GM12878 (cell line): ENCODE measurements around the gene SLC1A5. TPM values are rescaled to one million over a fixed set of nuclear protein-coding genes. Genes with fewer than 3 reads are reported as not detected.

Experiments used
- ATAC-seq: fragments of 200-7000 bp; cut with Tn5 transposase; 3 replicates; pipeline ENCODE4 v1.9.1; 2020; ENCODE audit warnings: mild to moderate bottlenecking, moderate library complexity
- BruUV-seq: library from RNA; stranded (reverse); fragments of 400-500 nt; replicated peaks from 2 replicates; lab custom pipeline; 2021; lab: Mats Ljungman, UMichigan
- CTCF ChIA-PET: fragments of 300-600 bp; sonication (Branson Sonifier 250); formaldehyde crosslinking; extraction: SDS; loops from one replicate; lab custom pipeline; 2021; ENCODE audit warnings: inconsistent platforms; lab: Yijun Ruan, JAX
- POLR2A ChIA-PET: fragments of 350-600 bp; formaldehyde crosslinking; extraction: SDS; loops from one replicate; lab custom pipeline; 2021; ENCODE audit warnings: inconsistent platforms; lab: Charles Lee
- RAD21 ChIA-PET: fragments of 300-600 bp; sonication (Branson Sonifier 250); formaldehyde crosslinking; loops from one replicate; lab custom pipeline; 2023; ENCODE audit warnings: antibody characterized with exemption; ENCODE audit not compliant: unreplicated experiment; lab: Charles Lee
- SMC1A ChIA-PET: fragments of 300-600 bp; sonication (Branson Sonifier 250); formaldehyde crosslinking; loops from one replicate; lab custom pipeline; 2023; ENCODE audit not compliant: unreplicated experiment, uncharacterized antibody; lab: Charles Lee
- DNase-seq: peaks from one replicate; pipeline ENCODE4 v3.0.0-alpha.2; 2011; ENCODE audit warnings: low read depth, low spot score
- FAIRE-seq: peaks from 3 replicates; lab custom pipeline; 2011; peaks lifted over from hg19 to GRCh38; lab: Jason Lieb, UNC
- H2AFZ ChIP-seq: 2 replicates; pipeline ENCODE4 v1.6.0; 2011; ENCODE audit warnings: low read depth, low read length, control low read depth; ENCODE audit not compliant: control insufficient read depth
- H3K27ac ChIP-seq: 2 replicates; pipeline ENCODE4 v1.5.1; 2011; ENCODE audit warnings: control low read depth; ENCODE audit not compliant: control insufficient read depth, insufficient read depth
- H3K27me3 ChIP-seq, 2 experiments: replicated peaks in 1 of 2; 2 replicates each; pipeline versions ENCODE4 v1.6.0 to v1.6.1; 2011; ENCODE audit warnings: low read length in 1 of 2; ENCODE audit not compliant: control insufficient read depth in 2 of 2, insufficient read depth in 2 of 2
- H3K36me3 ChIP-seq, 2 experiments: 2 replicates each; pipeline ENCODE4 v1.5.1; 2011; ENCODE audit warnings: low read length in 1 of 2; ENCODE audit not compliant: control insufficient read depth in 2 of 2, insufficient read depth in 2 of 2
- H3K4me1 ChIP-seq: 2 replicates; pipeline ENCODE4 v1.6.1; 2011; ENCODE audit warnings: mild to moderate bottlenecking, low read length, moderate library complexity, mixed read lengths; ENCODE audit not compliant: control insufficient read depth, insufficient read depth
- H3K4me2 ChIP-seq: 2 replicates; pipeline ENCODE4 v1.6.0; 2011; ENCODE audit warnings: control low read depth; ENCODE audit not compliant: control insufficient read depth, insufficient read depth
- H3K4me3 ChIP-seq: fragments of 200-600 bp; sonication (generic); 2 replicates; pipeline ENCODE4 v1.5.1; 2016
- H3K79me2 ChIP-seq: 2 replicates; pipeline ENCODE4 v1.6.0; 2011; ENCODE audit warnings: low read length; ENCODE audit not compliant: control insufficient read depth, insufficient read depth
- H3K9ac ChIP-seq: 2 replicates; pipeline ENCODE4 v1.8.0; 2011; ENCODE audit warnings: low read length, control low read depth, mixed read lengths; ENCODE audit not compliant: control insufficient read depth, insufficient read depth
- H3K9me3 ChIP-seq: replicated peaks from 3 replicates; pipeline ENCODE4 v1.5.1; 2011; ENCODE audit warnings: mild to moderate bottlenecking, low read length; ENCODE audit not compliant: control insufficient read depth, insufficient read depth
- H4K20me1 ChIP-seq: 2 replicates; pipeline ENCODE4 v1.6.0; 2011; ENCODE audit not compliant: control insufficient read depth, insufficient read depth
- CBFB ChIP-seq: IDR thresholded peaks from 2 replicates; pipeline ENCODE4 v1.6.1; 2016; ENCODE audit warnings: antibody characterized with exemption, low read depth
- DPF2 ChIP-seq: fragments of 450-650 bp; IDR thresholded peaks from 2 replicates; pipeline ENCODE4 v1.6.1; 2017; ENCODE audit warnings: mild to moderate bottlenecking
- ELK1 ChIP-seq: IDR thresholded peaks from 2 replicates; pipeline ENCODE4 v1.6.1; 2012; ENCODE audit warnings: low read depth, low read length, improper control_type of control experiment
- ESRRA ChIP-seq: IDR thresholded peaks from 2 replicates; pipeline ENCODE4 v1.6.1; 2012; ENCODE audit warnings: mild to moderate bottlenecking, low read length, improper control_type of control experiment
- ETV6 ChIP-seq, 2 experiments: fragments of 450-650 bp in 1 of 2; IDR thresholded peaks in 1 of 2; conservative IDR thresholded peaks in 1 of 2; 2 replicates each; pipeline ENCODE4 v1.6.1; 2014; ENCODE audit warnings: antibody characterized with exemption in 1 of 2, borderline replicate concordance in 1 of 2, low read depth in 1 of 2, mild to moderate bottlenecking in 1 of 2, moderate library complexity in 1 of 2
- IKZF1 ChIP-seq: fragments of 450-650 bp; conservative IDR thresholded peaks from 2 replicates; pipeline ENCODE4 v1.6.1; 2017; ENCODE audit warnings: antibody characterized with exemption, mild to moderate bottlenecking
- IKZF2 ChIP-seq, 2 experiments: fragments of 450-650 bp; IDR thresholded peaks; 2 replicates each; pipeline ENCODE4 v1.6.1; 2017; ENCODE audit warnings: mild to moderate bottlenecking in 2 of 2, moderate library complexity in 2 of 2
- JUND ChIP-seq: IDR thresholded peaks from 2 replicates; pipeline ENCODE4 v1.6.1; 2012; ENCODE audit warnings: low read depth, mild to moderate bottlenecking, low read length, improper control_type of control experiment, moderate library complexity
- MTA3 ChIP-seq: IDR thresholded peaks from 2 replicates; pipeline ENCODE4 v1.6.1; 2012; ENCODE audit warnings: low read length, inconsistent platforms, borderline replicate concordance
- NFIC ChIP-seq: IDR thresholded peaks from 2 replicates; pipeline ENCODE4 v1.6.1; 2012; ENCODE audit warnings: low read depth, mild to moderate bottlenecking, inconsistent platforms, low read length, moderate library complexity
- NR2C2 ChIP-seq: IDR thresholded peaks from 2 replicates; pipeline ENCODE4 v1.6.1; 2011; ENCODE audit warnings: borderline replicate concordance, low read depth; ENCODE audit not compliant: control insufficient read depth, insufficient read length
- POLR2A ChIP-seq: IDR thresholded peaks from 2 replicates; pipeline ENCODE4 v1.6.1; 2011; ENCODE audit warnings: low read depth, mild to moderate bottlenecking, low read length
- POLR2AphosphoS5 ChIP-seq: IDR thresholded peaks from 2 replicates; pipeline ENCODE4 v1.6.1; 2011; ENCODE audit warnings: mild to moderate bottlenecking, low read length, inconsistent platforms
- POU2F2 ChIP-seq: IDR thresholded peaks from 3 replicates; pipeline ENCODE4 v1.6.1; 2011; ENCODE audit warnings: low read depth, mild to moderate bottlenecking, low read length, borderline replicate concordance
- RBBP5 ChIP-seq: fragments of 200-600 bp; sonication (generic); conservative IDR thresholded peaks from 2 replicates; pipeline ENCODE4 v1.6.1; 2016
- RUNX3 ChIP-seq: IDR thresholded peaks from 2 replicates; pipeline ENCODE4 v1.6.1; 2012; ENCODE audit warnings: low read length, inconsistent platforms
- SMAD5 ChIP-seq: IDR thresholded peaks from 2 replicates; pipeline ENCODE4 v1.6.1; 2016; ENCODE audit warnings: antibody characterized with exemption, low read depth
- TAF1 ChIP-seq: IDR thresholded peaks from 2 replicates; pipeline ENCODE4 v1.6.1; 2011; ENCODE audit warnings: mild to moderate bottlenecking, low read depth, low read length, borderline replicate concordance
- TCF12 ChIP-seq: IDR thresholded peaks from 2 replicates; pipeline ENCODE4 v1.6.1; 2011; ENCODE audit warnings: low read depth, mild to moderate bottlenecking, low read length
- TCF3 ChIP-seq: IDR thresholded peaks from 2 replicates; pipeline ENCODE4 v1.6.1; 2012; ENCODE audit warnings: low read depth, mild to moderate bottlenecking, low read length, borderline replicate concordance; ENCODE audit not compliant: insufficient read depth
- ZZZ3 ChIP-seq: IDR thresholded peaks from 2 replicates; pipeline ENCODE4 v1.6.1; 2011; ENCODE audit warnings: low read depth; ENCODE audit not compliant: control insufficient read depth, insufficient read length
- WGBS: methylation state at CpG from one replicate; pipeline ENCODE4 v1.1.6; 2016; ENCODE audit warnings: low lambda C conversion rate; ENCODE audit not compliant: insufficient replicate concordance, insufficient coverage; ENCODE audit errors: missing lambda C conversion rate; 5-methylcytosine and 5-hydroxymethylcytosine counted together
- in situ Hi-C: fragments of 300-500 bp; cut with MboI; formaldehyde crosslinking; loops from 9 replicates; pipeline ENCODE4 v1.14.3; 2018; ENCODE audit warnings: mixed read lengths
- intact Hi-C: fragments of 100-400 bp; cut with micrococcal nuclease; formaldehyde crosslinking; loops from one replicate; pipeline ENCODE4 v1.14.2; 2022; ENCODE audit not compliant: unreplicated experiment
- polyA plus RNA-seq, 11 experiments: library from polyadenylated mRNA; depleted of rRNA in 4 of 11; unstranded in 6 of 11; stranded (reverse) in 5 of 11; fragments of >200 nt; fragmentation: Nextera tagmentation in 4 of 11; fragmentation: Illumina TruSeq in 1 of 11; extraction: Ambion mirVana in 4 of 11; extraction: Trizol in 1 of 11; gene quantifications; 1 replicate in 1 of 11; 2 replicates in 10 of 11; pipeline versions ENCODE4 v1.2.1 to v1.2.3, GENCODE V29; 2011 to 2016; ENCODE audit warnings: inconsistent platforms in 2 of 11, missing spikeins in 2 of 11, low read depth in 1 of 11
- total RNA-seq, 4 experiments: library from RNA; depleted of rRNA in 3 of 4; stranded (reverse); fragments of >200 nt in 3 of 4; fragmentation: Illumina TruSeq in 1 of 4; extraction: Trizol in 1 of 4; gene quantifications; 2 replicates each; pipeline versions ENCODE4 v1.2.1 to v1.2.3, GENCODE V29; 2013 to 2021

Gene SLC1A5
- total and polyA plus RNA-seq, 10 of the 15 experiments (the other 5 are each of a cell fraction or from before 2014, with no cell fraction given) = 9.1 to 129 (median 60.9) TPM

DNA sequence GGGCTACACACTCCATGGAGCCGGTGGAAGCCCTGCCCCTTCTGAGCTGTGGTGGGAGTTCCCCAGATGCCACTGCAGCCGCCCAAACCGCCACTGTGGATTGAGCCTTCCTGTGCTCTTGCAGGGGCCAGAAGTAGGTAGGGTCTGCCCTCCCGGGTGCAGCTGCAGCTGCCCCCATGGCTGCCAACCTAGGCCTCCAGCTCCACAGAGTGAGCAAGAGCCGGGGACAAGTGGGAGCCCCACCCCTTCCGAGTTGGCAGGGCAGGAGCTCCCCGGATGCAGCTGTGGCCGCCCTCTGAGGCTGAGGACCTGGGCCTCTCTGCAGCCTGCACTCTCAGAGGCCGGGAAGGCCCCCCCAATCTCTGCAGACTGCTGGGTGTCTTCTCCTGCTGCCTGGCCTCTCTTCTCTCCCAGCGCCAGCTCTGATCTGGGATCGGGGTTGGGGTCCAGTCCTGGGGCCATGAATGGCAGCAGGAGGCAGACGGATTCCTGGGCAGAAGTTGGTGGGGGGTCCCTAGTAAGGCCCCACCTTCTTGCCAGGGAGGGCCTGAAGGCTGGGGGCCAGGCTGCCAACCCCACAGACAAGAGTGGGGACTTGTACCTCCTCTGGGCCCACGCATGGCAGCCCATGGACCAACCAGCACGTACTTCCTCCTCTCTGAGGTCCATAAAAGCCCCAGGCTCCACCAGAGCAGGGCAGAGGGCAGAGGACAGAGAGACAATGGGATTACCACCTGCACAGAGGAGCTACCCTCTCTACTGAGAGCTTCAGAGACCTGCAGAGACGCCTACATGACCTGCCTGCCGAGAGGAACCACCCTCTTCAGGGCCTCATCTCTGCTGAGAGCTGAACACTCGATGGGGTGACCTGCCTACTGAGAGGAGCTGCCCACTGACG is 33.4 kb upstream of the SLC1A5 start:
- Histone ChIP-seq H4K20me1 (no peaks in the 10 kb centered on the region), H3K27ac (peak overlapping the region; percentile 51), H3K4me1 (peaks cover 27% of the 10 kb centered on the region), H3K4me3 (peak overlapping the region; percentile 33; the same call in 1 of the 2 replicates), H3K4me2 (peak overlapping the region; percentile 71), H3K27me3 (no peaks in the 10 kb centered on the region), H3K79me2 (no peaks in the 10 kb centered on the region), H3K36me3 (no peaks in the 10 kb centered on the region), H3K9ac (peak overlapping the region; percentile 59), H2AFZ (peak overlapping the region; percentile 86), H3K9me3 (no peaks in the 10 kb centered on the region; the same call in 2 of the 3 replicates)
- 4% methylated on average over 18 of the region's 18 CpGs for WGBS
- ChIA-PET RAD21 (interaction anchor here (0.7 to 2.6 kb wide), 8 partner anchors 17 to 207 kb away, joined by 3 to 14 read pairs (median 4); partner anchors contain the start of gene SLC1A5), POLR2A (interaction anchor here (0.6 to 2.2 kb wide), 6 partner anchors 18 to 103 kb away, joined by 3 to 10 read pairs (median 3); partner anchors contain the start of gene SLC1A5), CTCF (interaction anchor here (0.5 to 3.4 kb wide), 14 partner anchors 12 to 285 kb away, joined by 3 to 9 read pairs (median 4); no protein-coding TSS in a partner anchor), SMC1A (interaction anchor here (0.7 to 2.5 kb wide), 8 partner anchors 15 to 64 kb away, joined by 3 to 9 read pairs (median 5); partner anchors contain the start of gene SLC1A5)
- no peak for TF ChIP-seq NR2C2
- no peak for TF ChIP-seq JUND
- 0 out of 2 replicates have a peak, but pooled peaks have one; percentile 11 for TF ChIP-seq CBFB
- peak; percentile 62; the same call in 1 of the 2 replicates for TF ChIP-seq POLR2AphosphoS5
- peak; percentile 55 for TF ChIP-seq POLR2A
- TF ChIP-seq TAF1 = peak; percentile 25; the same call in 1 of the 2 replicates
- no peak for TF ChIP-seq POU2F2
- TF ChIP-seq IKZF2 (IDR thresholded peaks at IDR 0.05) = no peak
- 0 out of 2 replicates have a peak, but pooled peaks have one; percentile 32 for TF ChIP-seq TCF12
- TF ChIP-seq SMAD5 = 0 out of 2 replicates have a peak, but pooled peaks have one; percentile 48
- no peak for TF ChIP-seq ELK1
- TF ChIP-seq NFIC = no peak
- TF ChIP-seq DPF2 = 0 out of 2 replicates have a peak, but pooled peaks have one; percentile 35
- 0 out of 2 replicates have a peak, but pooled peaks have one; percentile 18 for TF ChIP-seq TCF3
- TF ChIP-seq ZZZ3 = no peak
- no peak for TF ChIP-seq MTA3
- TF ChIP-seq RBBP5 = no peak
- peak; percentile 34; the same call in 1 of the 2 replicates for TF ChIP-seq RUNX3
- no peak for TF ChIP-seq ETV6 (conservative IDR thresholded peaks at IDR 0.05 in 1 of 2, IDR thresholded peaks at IDR 0.05 in 1 of 2; ENCODE audit: borderline replicate concordance in 1 of 2, low read depth in 1 of 2)
- 0 out of 2 replicates have a peak, but pooled peaks have one; percentile 23 for TF ChIP-seq IKZF1
- TF ChIP-seq ESRRA = no peak
- no TSS peak for BruUV-seq
- no peak for DNase-seq
- ATAC-seq = peak; percentile 81
- no peak for FAIRE-seq
- in situ Hi-C loops (no loop called here), intact Hi-C loops (loop anchor here (5.0 kb wide), 1 partner anchor 34 kb away; the partner anchor contains the start of gene SLC1A5)
